HEK293 (cell line): ENCODE measurements around the gene MYO7A.

Source experiments
- CTCF ChIA-PET: fragments of 350-600 bp; formaldehyde crosslinking; extraction: SDS; loops from one replicate; lab custom pipeline; 2021; ENCODE audit warnings: antibody characterized with exemption; lab: Yijun Ruan, JAX
- POLR2A ChIA-PET: fragments of 300-600 bp; formaldehyde crosslinking; extraction: SDS; loops from one replicate; lab custom pipeline; 2020; ENCODE audit warnings: antibody characterized with exemption, inconsistent platforms; lab: Yijun Ruan, JAX
- H3K27ac ChIP-seq: fragments of 200-500 bp; sonication (Bioruptor generic); 2 replicates; pipeline ENCODE4 v1.5.1; 2014; ENCODE audit warnings: low read depth, low read length, control low read depth, inconsistent platforms; ENCODE audit errors: extremely low read depth
- H3K36me3 ChIP-seq, 2 experiments: fragments of 200-500 bp in 1 of 2; sonication (Bioruptor generic) in 1 of 2; 1 replicate in 1 of 2; 2 replicates in 1 of 2; pipeline ENCODE4 v1.5.1; 2014 to 2017; ENCODE audit warnings: inconsistent platforms in 2 of 2, low read length in 2 of 2; ENCODE audit not compliant: control insufficient read depth in 2 of 2, insufficient read depth in 1 of 2
- H3K4me1 ChIP-seq: fragments of 200-500 bp; sonication (Bioruptor generic); 2 replicates; pipeline ENCODE4 v1.5.1; 2014; ENCODE audit warnings: mild to moderate bottlenecking, low read length, inconsistent platforms; ENCODE audit not compliant: control insufficient read depth, insufficient read depth
- H3K4me3 ChIP-seq: 2 replicates; pipeline ENCODE4 v1.5.1; 2011; ENCODE audit warnings: low read depth, mild to moderate bottlenecking, control low read depth, low read length, moderate library complexity
- H3K9me3 ChIP-seq: fragments of 200-500 bp; sonication (Bioruptor generic); 2 replicates; pipeline ENCODE4 v1.5.1; 2014; ENCODE audit warnings: low read depth, low read length, inconsistent platforms; ENCODE audit not compliant: control insufficient read depth, insufficient read depth
- HOXA7 ChIP-seq: sonication (generic); formaldehyde crosslinking; IDR thresholded peaks from 2 replicates; pipeline ENCODE4 v1.8.1; 2022; ENCODE audit warnings: missing genetic modification reagents, borderline replicate concordance
- REPIN1 ChIP-seq: fragments of 450-650 bp; formaldehyde crosslinking; IDR thresholded peaks from 2 replicates; pipeline ENCODE4 v1.5.1; 2017; ENCODE audit warnings: missing biosample characterization, missing genetic modification characterization, low read depth
- SP3 ChIP-seq: fragments of 450-650 bp; formaldehyde crosslinking; IDR thresholded peaks from 2 replicates; pipeline ENCODE4 v1.5.1; 2016; ENCODE audit warnings: missing biosample characterization, missing genetic modification characterization
- YY2 ChIP-seq: fragments of 450-650 bp; formaldehyde crosslinking; IDR thresholded peaks from 2 replicates; pipeline ENCODE4 v1.5.1; 2016; ENCODE audit warnings: missing biosample characterization, missing genetic modification characterization
- ZNF132 ChIP-seq: fragments of 450-650 bp; formaldehyde crosslinking; IDR thresholded peaks from 2 replicates; pipeline ENCODE4 v1.5.1; 2017; ENCODE audit warnings: missing biosample characterization, missing genetic modification characterization, borderline replicate concordance
- ZNF169 ChIP-seq: fragments of 450-650 bp; formaldehyde crosslinking; IDR thresholded peaks from 2 replicates; pipeline ENCODE4 v1.5.1; 2016; ENCODE audit warnings: missing biosample characterization, missing genetic modification characterization
- ZNF354C ChIP-seq: fragments of 450-650 bp; formaldehyde crosslinking; IDR thresholded peaks from 2 replicates; pipeline ENCODE4 v1.5.1; 2016; ENCODE audit warnings: missing biosample characterization, missing genetic modification characterization, low read depth, borderline replicate concordance
- ZNF394 ChIP-seq: fragments of 450-650 bp; formaldehyde crosslinking; IDR thresholded peaks from 2 replicates; pipeline ENCODE4 v1.5.1; 2016; ENCODE audit warnings: missing biosample characterization, missing genetic modification characterization, mild to moderate bottlenecking, moderate library complexity, borderline replicate concordance
- ZNF416 ChIP-seq: fragments of 450-650 bp; formaldehyde crosslinking; IDR thresholded peaks from 2 replicates; pipeline ENCODE4 v1.5.1; 2016; ENCODE audit warnings: missing biosample characterization, missing genetic modification characterization
- ZNF529 ChIP-seq: fragments of 450-650 bp; formaldehyde crosslinking; IDR thresholded peaks from 2 replicates; pipeline ENCODE4 v1.5.1; 2017; ENCODE audit warnings: missing genetic modification characterization, missing biosample characterization; ENCODE audit not compliant: insufficient replicate concordance
- ZNF548 ChIP-seq: fragments of 450-650 bp; formaldehyde crosslinking; IDR thresholded peaks from 2 replicates; pipeline ENCODE4 v1.5.1; 2016; ENCODE audit warnings: missing biosample characterization, missing genetic modification characterization
- ZNF549 ChIP-seq: fragments of 450-650 bp; IDR thresholded peaks from 2 replicates; pipeline ENCODE4 v1.5.1; 2018; ENCODE audit warnings: missing biosample characterization, missing genetic modification characterization, mild to moderate bottlenecking, inconsistent platforms, moderate library complexity
- ZNF600 ChIP-seq: fragments of 450-650 bp; formaldehyde crosslinking; IDR thresholded peaks from 2 replicates; pipeline ENCODE4 v1.5.1; 2016; ENCODE audit warnings: missing biosample characterization, missing genetic modification characterization
- ZNF660 ChIP-seq: fragments of 450-650 bp; IDR thresholded peaks from 2 replicates; pipeline ENCODE4 v1.5.1; 2018; ENCODE audit warnings: missing biosample characterization, mild to moderate bottlenecking, missing genetic modification characterization
- ZNF670 ChIP-seq: fragments of 450-650 bp; formaldehyde crosslinking; IDR thresholded peaks from 2 replicates; pipeline ENCODE4 v1.5.1; 2016; ENCODE audit warnings: missing biosample characterization, missing genetic modification characterization, low read depth
- TF ChIP-seq, protein P1 (sequence below): fragments of 450-650 bp; formaldehyde crosslinking; IDR thresholded peaks from 2 replicates; pipeline ENCODE4 v1.5.1; 2016; ENCODE audit warnings: missing biosample characterization, missing genetic modification characterization, low read depth
- TF ChIP-seq, protein P2 (sequence below): fragments of 450-650 bp; formaldehyde crosslinking; IDR thresholded peaks from 2 replicates; pipeline ENCODE4 v1.5.1; 2016; ENCODE audit warnings: missing biosample characterization, missing genetic modification characterization, borderline replicate concordance

MYO7A gene

DNA sequence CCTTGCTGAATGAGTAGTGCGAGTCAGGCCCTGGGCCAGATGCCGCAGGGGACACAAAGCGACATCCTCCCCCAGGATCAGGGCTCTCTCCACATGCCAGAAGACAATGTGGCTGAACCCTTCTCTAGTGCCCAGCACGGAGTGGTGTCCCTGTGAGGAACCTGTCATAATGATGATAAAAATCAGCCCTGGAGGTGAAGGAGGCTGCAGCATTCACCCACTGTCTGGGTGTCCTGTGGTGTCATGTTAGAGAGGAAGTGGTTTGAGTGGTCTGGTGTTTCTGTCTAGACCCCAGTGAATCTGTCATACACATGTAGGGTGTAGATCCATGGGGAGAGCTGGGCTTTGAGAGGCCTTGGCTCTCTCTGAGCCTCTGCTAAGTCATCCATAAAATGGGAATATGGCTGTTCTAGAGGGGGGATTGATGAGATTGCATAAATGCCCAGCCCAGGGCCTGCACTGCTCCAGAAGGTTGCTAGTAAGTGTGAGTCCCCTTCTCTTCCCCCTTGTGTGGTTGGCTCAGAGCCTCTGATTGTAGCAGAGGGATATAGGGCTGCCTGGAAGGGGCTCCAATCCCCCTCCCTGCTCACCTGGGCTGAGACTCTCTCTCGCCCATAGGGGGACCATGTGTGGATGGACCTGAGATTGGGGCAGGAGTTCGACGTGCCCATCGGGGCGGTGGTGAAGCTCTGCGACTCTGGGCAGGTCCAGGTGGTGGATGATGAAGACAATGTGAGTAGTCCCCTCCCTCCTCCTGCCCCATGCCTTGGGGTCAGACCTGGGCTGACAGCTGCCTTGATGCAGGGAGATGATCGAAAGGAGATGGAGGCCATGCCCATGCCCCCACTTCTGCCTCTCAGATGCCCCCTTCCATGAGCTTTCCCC lies 14.3 kb downstream of the MYO7A start:
- Histone ChIP-seq H3K36me3 (no peaks in the 10 kb centered on the region), H3K4me1 (no peaks in the 10 kb centered on the region), H3K27ac (no peak overlapping the region), H3K9me3 (no peaks in the 10 kb centered on the region), H3K4me3 (no peak overlapping the region)
- CTCF ChIA-PET = interaction anchor here (0.6 to 2.3 kb wide), 2 partner anchors 15 to 627 kb away, joined by 4 to 13 read pairs; partner anchors contain the start of gene MYO7A
- POLR2A ChIA-PET = no interaction called here
- TF ChIP-seq REPIN1 (no peak), ZNF600 (tag by site-specific recombination) (no peak)

DNA sequence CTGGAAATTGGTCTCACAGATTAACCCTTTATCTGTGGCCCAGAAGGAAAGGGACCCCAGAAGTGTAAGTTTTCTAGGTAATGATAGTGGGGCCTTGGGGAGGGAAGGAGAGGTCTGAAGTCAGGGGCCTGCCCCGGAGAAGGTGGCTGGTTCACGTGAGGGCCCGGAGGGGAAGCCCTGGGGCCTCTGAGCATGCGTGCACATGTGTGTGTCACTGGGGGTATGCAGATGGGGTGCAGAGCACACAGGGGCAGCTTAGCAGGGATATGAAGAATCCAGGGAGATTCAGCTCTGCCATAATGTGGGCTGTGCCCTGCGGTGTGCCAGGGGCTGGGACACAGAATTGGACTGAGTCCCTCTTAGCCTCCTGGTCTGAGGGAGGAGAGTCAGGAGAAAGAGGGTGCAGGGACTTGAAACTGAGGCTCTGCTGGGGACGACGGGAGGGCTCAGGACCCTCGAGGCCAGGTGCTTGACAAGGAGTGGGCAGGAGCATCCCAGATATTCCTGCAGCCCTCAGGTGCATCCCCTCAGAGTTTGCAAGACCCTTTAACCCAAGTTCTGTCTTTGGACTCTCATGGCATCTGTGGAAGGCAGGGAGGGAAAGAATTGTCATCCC lies 15.5 kb downstream of the MYO7A start:
- TF ChIP-seq, protein P1, sequence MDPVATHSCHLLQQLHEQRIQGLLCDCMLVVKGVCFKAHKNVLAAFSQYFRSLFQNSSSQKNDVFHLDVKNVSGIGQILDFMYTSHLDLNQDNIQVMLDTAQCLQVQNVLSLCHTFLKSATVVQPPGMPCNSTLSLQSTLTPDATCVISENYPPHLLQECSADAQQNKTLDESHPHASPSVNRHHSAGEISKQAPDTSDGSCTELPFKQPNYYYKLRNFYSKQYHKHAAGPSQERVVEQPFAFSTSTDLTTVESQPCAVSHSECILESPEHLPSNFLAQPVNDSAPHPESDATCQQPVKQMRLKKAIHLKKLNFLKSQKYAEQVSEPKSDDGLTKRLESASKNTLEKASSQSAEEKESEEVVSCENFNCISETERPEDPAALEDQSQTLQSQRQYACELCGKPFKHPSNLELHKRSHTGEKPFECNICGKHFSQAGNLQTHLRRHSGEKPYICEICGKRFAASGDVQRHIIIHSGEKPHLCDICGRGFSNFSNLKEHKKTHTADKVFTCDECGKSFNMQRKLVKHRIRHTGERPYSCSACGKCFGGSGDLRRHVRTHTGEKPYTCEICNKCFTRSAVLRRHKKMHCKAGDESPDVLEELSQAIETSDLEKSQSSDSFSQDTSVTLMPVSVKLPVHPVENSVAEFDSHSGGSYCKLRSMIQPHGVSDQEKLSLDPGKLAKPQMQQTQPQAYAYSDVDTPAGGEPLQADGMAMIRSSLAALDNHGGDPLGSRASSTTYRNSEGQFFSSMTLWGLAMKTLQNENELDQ (tag by site-specific recombination) = no peak
- TF ChIP-seq ZNF529 (tag by site-specific recombination) (no peak), SP3 (no peak), ZNF416 (no peak), ZNF548 (no peak), YY2 (tag by site-specific recombination) (no peak), REPIN1 (no peak), HOXA7 (no peak), ZNF670 (tag by site-specific recombination) (no peak), ZNF132 (tag by site-specific recombination) (no peak), ZNF660 (no peak), ZNF169 (tag by site-specific recombination) (no peak), ZNF354C (tag by site-specific recombination) (no peak), ZNF394 (tag by site-specific recombination) (no peak), ZNF549 (tag by site-specific recombination) (no peak)
- TF ChIP-seq, protein P2, sequence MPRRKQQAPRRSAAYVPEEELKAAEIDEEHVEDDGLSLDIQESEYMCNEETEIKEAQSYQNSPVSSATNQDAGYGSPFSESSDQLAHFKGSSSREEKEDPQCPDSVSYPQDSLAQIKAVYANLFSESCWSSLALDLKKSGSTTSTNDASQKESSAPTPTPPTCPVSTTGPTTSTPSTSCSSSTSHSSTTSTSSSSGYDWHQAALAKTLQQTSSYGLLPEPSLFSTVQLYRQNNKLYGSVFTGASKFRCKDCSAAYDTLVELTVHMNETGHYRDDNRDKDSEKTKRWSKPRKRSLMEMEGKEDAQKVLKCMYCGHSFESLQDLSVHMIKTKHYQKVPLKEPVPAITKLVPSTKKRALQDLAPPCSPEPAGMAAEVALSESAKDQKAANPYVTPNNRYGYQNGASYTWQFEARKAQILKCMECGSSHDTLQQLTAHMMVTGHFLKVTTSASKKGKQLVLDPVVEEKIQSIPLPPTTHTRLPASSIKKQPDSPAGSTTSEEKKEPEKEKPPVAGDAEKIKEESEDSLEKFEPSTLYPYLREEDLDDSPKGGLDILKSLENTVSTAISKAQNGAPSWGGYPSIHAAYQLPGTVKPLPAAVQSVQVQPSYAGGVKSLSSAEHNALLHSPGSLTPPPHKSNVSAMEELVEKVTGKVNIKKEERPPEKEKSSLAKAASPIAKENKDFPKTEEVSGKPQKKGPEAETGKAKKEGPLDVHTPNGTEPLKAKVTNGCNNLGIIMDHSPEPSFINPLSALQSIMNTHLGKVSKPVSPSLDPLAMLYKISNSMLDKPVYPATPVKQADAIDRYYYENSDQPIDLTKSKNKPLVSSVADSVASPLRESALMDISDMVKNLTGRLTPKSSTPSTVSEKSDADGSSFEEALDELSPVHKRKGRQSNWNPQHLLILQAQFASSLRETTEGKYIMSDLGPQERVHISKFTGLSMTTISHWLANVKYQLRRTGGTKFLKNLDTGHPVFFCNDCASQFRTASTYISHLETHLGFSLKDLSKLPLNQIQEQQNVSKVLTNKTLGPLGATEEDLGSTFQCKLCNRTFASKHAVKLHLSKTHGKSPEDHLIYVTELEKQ (tag by site-specific recombination) = no peak
- POLR2A ChIA-PET = no interaction called here
- no peaks in the 10 kb centered on the region for H3K4me1 ChIP-seq

More for the DNA sequence above, 15.5 kb downstream of the MYO7A start:
- H3K36me3 ChIP-seq = no peaks in the 10 kb centered on the region
- CTCF ChIA-PET = interaction anchor here (0.6 to 2.3 kb wide), 3 partner anchors 16 to 52 kb away, joined by 3 to 13 read pairs (median 3); partner anchors contain the start of gene MYO7A
- no peaks in the 10 kb centered on the region for H3K9me3 ChIP-seq
- no peak overlapping the region for H3K4me3 ChIP-seq
- no peak overlapping the region for H3K27ac ChIP-seq
